Nephron progenitor cell (in vitro differentiated cells): ENCODE results near the gene EXT2.
A peak's percentile ranks its signal among the peaks of the same experiment; 100 is the strongest.

Experiments used
- DNase-seq: peaks from one replicate; pipeline ENCODE4 v3.0.0; 2021
- H3K27ac Mint-ChIP-seq: 2 replicates; pipeline ENCODE4 v1.8.0; 2021; ENCODE audit warnings: mild to moderate bottlenecking, moderate library complexity, mixed read lengths
- H3K27me3 Mint-ChIP-seq: 2 replicates; pipeline ENCODE4 v1.8.0; 2021; ENCODE audit warnings: mild to moderate bottlenecking, low read depth, mixed read lengths; ENCODE audit not compliant: poor library complexity
- H3K36me3 Mint-ChIP-seq: 2 replicates; pipeline ENCODE4 v1.8.0; 2021; ENCODE audit warnings: low read depth, mixed read lengths
- H3K4me1 Mint-ChIP-seq: 2 replicates; pipeline ENCODE4 v1.8.0; 2021; ENCODE audit warnings: mixed read lengths
- H3K4me3 Mint-ChIP-seq: 2 replicates; pipeline ENCODE4 v1.8.0; 2021; ENCODE audit warnings: mild to moderate bottlenecking, moderate library complexity, mixed read lengths
- H3K9me3 Mint-ChIP-seq: 2 replicates; pipeline ENCODE4 v1.8.0; 2021; ENCODE audit warnings: mild to moderate bottlenecking, moderate library complexity, mixed read lengths
- CTCF ChIP-seq: fragments of 200-600 bp; sonication (generic); IDR thresholded peaks from 2 replicates; pipeline ENCODE4 v1.5.0; 2021; ENCODE audit warnings: antibody characterized with exemption

The EXT2 gene

GRCh38 chr11:44199298-44199697 lies 103.8 kb downstream of the EXT2 start:
- no peak for DNase-seq
- H3K4me3 Mint-ChIP-seq, result no peak overlapping the region
- peaks cover 47% of the 10 kb centered on the region for H3K4me1 Mint-ChIP-seq
- H3K27me3 Mint-ChIP-seq, result peaks cover 58% of the 10 kb centered on the region
- no peak for TF ChIP-seq CTCF
- peaks cover 51% of the 10 kb centered on the region for H3K36me3 Mint-ChIP-seq
- peak overlapping the region; percentile 3 for H3K27ac Mint-ChIP-seq
- H3K9me3 Mint-ChIP-seq, result peaks cover 36% of the 10 kb centered on the region

DNA sequence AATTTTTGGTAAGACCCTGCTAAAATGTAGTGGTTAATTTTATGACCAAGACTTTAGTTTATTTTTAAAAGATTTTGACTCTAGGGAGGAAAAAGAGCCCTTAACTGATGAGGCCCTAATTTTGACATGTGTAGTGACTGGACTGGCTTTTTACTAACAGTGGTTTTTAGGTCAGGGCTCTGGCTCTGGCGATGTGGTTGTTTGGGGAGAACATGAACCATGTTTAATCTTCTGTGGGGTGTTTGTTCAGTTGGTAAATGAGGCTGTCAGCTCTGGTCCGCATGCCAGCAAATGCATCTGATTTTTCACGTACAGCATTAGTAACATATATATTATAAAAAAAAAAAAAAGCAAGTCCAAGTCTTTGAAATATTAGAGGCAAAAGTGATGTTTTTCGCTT lies 104.3 kb downstream of the EXT2 start:
- H3K4me3 Mint-ChIP-seq, result no peak overlapping the region
- peaks cover 34% of the 10 kb centered on the region for H3K9me3 Mint-ChIP-seq
- TF ChIP-seq CTCF, result no peak
- H3K4me1 Mint-ChIP-seq, result peaks cover 47% of the 10 kb centered on the region
- H3K27ac Mint-ChIP-seq, result peak overlapping the region; percentile 26
- peaks cover 60% of the 10 kb centered on the region for H3K27me3 Mint-ChIP-seq
- H3K36me3 Mint-ChIP-seq, result peaks cover 49% of the 10 kb centered on the region
- DNase-seq, result no peak

- no peak for TF ChIP-seq CTCF
- Mint-ChIP-seq H3K27ac (no peak overlapping the region), H3K27me3 (peaks cover 70% of the 10 kb centered on the region), H3K9me3 (peaks cover 8% of the 10 kb centered on the region), H3K4me1 (peaks cover 67% of the 10 kb centered on the region), H3K36me3 (peaks cover 34% of the 10 kb centered on the region), H3K4me3 (no peak overlapping the region)
- DNase-seq, result no peak
Observed at GRCh38 chr11:44203270-44204043, 108.0 kb downstream of the EXT2 start.

DNA sequence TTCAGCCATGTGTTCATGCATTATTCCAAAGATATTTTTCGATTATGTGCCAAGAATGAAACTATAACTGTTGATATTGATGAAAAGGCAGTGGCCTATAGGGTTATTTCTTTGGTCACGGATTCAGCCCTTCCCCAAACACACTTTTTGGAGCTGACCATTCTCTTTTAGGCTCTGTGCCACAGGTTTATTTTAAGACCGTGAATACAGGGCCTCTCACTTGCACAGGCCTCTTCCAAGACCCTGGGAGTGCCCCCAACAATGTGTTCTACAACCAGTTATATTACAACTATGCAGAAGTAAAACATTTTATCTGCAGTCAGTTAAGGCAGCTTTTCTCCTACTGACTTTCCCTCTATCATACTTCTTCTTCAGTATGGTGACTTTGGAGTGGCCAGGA lies 109.9 kb downstream of the EXT2 start:
- no peak for DNase-seq
- Mint-ChIP-seq H3K27me3 (peaks cover 78% of the 10 kb centered on the region), H3K36me3 (peaks cover 46% of the 10 kb centered on the region), H3K27ac (no peak overlapping the region), H3K9me3 (peaks cover 11% of the 10 kb centered on the region), H3K4me3 (no peak overlapping the region), H3K4me1 (peaks cover 57% of the 10 kb centered on the region)
- no peak for TF ChIP-seq CTCF

DNA sequence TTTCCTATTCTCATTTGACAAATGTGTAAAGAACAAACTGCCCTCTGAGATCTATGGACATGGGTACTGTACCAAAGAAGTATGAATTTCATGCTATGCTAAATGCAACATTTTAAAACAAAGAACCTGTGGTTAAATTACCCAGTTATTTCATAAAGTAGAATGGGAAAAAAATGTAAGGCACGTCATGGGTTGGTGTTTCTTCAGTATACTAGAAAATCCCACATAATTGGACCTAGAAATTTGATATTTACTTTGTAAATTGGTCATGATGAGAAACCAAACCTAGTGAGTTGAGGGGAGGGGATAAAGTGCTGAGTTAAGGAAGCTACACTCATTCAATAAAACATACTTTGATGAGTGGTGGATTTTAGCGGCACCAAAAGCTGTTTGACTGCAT lies 110.4 kb downstream of the EXT2 start:
- TF ChIP-seq CTCF, result no peak
- H3K27me3 Mint-ChIP-seq, result peaks cover 78% of the 10 kb centered on the region
- H3K27ac Mint-ChIP-seq, result no peak overlapping the region
- no peak for DNase-seq
- peaks cover 49% of the 10 kb centered on the region for H3K36me3 Mint-ChIP-seq
- peaks cover 15% of the 10 kb centered on the region for H3K9me3 Mint-ChIP-seq
- no peak overlapping the region for H3K4me3 Mint-ChIP-seq
- H3K4me1 Mint-ChIP-seq, result peaks cover 52% of the 10 kb centered on the region

DNA sequence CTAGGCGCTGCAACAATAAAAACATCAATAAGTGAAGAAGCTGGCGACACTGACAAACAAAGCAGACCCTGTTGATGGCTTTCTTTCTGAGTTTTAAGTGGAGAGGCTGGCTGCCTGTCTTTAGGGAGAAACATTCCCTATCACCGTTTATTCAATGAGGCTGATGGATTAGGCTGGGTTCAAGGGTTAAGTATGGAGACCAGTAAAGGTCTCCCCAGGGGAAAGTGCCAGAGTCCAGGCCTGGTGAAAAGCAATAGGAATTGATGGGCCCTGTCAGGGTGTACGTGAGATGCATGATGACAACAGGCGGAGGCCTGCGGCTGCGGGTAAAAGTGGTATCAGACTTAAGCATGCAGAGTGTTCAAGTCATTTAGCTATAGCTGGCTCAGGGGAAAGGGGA lies 111.8 kb downstream of the EXT2 start:
- peaks cover 49% of the 10 kb centered on the region for H3K4me1 Mint-ChIP-seq
- H3K27me3 Mint-ChIP-seq, result peaks cover 73% of the 10 kb centered on the region
- H3K9me3 Mint-ChIP-seq, result peaks cover 28% of the 10 kb centered on the region
- DNase-seq, result peak; percentile 68
- peaks cover 55% of the 10 kb centered on the region for H3K36me3 Mint-ChIP-seq
- peak overlapping the region; percentile 5 for H3K4me3 Mint-ChIP-seq
- no peak for TF ChIP-seq CTCF
- H3K27ac Mint-ChIP-seq, result peak overlapping the region; percentile 61
